WTC11 (cell line): ENCODE data around the gene CCSER1. TPM values are rescaled to one million over a fixed set of nuclear protein-coding genes. Genes with fewer than 3 reads are reported as not detected.

ENCODE experiments used
- ATAC-seq: fragments of 200-7000 bp; cut with Tn5 transposase; 2 replicates; pipeline ENCODE4 v1.10.0; 2021; ENCODE audit warnings: mild to moderate bottlenecking, moderate library complexity
- CTCF ChIA-PET: fragments of 300-600 bp; sonication (Branson Sonifier 250); formaldehyde crosslinking; loops from one replicate; lab custom pipeline; 2021; ENCODE audit warnings: antibody characterized with exemption; lab: Charles Lee
- POLR2A ChIA-PET: fragments of 350-600 bp; sonication (Branson Sonifier 250); formaldehyde crosslinking; loops from one replicate; lab custom pipeline; 2021; ENCODE audit warnings: antibody characterized with exemption; lab: Charles Lee
- DNase-seq: peaks from one replicate; pipeline ENCODE4 v3.0.0; 2021; ENCODE audit warnings: low spot score
- H3K27ac Mint-ChIP-seq: 2 replicates; pipeline ENCODE4 v1.8.0; 2021; ENCODE audit warnings: mixed read lengths
- H3K27me3 Mint-ChIP-seq: 2 replicates; pipeline ENCODE4 v1.8.0; 2021; ENCODE audit warnings: low read depth, mild to moderate bottlenecking, moderate library complexity, mixed read lengths
- H3K36me3 Mint-ChIP-seq: 2 replicates; pipeline ENCODE4 v1.8.0; 2021; ENCODE audit warnings: mixed read lengths
- H3K4me1 Mint-ChIP-seq: 2 replicates; pipeline ENCODE4 v1.8.0; 2022; ENCODE audit warnings: mixed read lengths
- H3K4me3 Mint-ChIP-seq: 2 replicates; pipeline ENCODE4 v1.8.0; 2021; ENCODE audit warnings: mild to moderate bottlenecking, moderate library complexity, mixed read lengths
- H3K9me3 Mint-ChIP-seq: 2 replicates; pipeline ENCODE4 v1.8.0; 2021; ENCODE audit warnings: mixed read lengths
- CREM ChIP-seq: sonication (generic); formaldehyde crosslinking; IDR thresholded peaks from 2 replicates; pipeline ENCODE4 v1.8.1; 2022; ENCODE audit warnings: mild to moderate bottlenecking, missing genetic modification reagents, moderate library complexity
- FOXK1 ChIP-seq: sonication (generic); formaldehyde crosslinking; IDR thresholded peaks from 2 replicates; pipeline ENCODE4 v1.8.0; 2022; ENCODE audit warnings: mild to moderate bottlenecking, moderate library complexity, missing genetic modification reagents
- GABPB1 ChIP-seq: sonication (generic); formaldehyde crosslinking; IDR thresholded peaks from 2 replicates; pipeline ENCODE4 v1.8.1; 2023; ENCODE audit warnings: mild to moderate bottlenecking, missing genetic modification reagents
- GTF2I ChIP-seq: fragments of 250-450 bp; sonication (Bioruptor Pico); conservative IDR thresholded peaks from 2 replicates; pipeline ENCODE4 v1.4.0; 2021; ENCODE audit warnings: mild to moderate bottlenecking
- KAT7 ChIP-seq: sonication (generic); formaldehyde crosslinking; IDR thresholded peaks from 2 replicates; pipeline ENCODE4 v1.8.1; 2023; ENCODE audit warnings: missing genetic modification reagents, mild to moderate bottlenecking, borderline replicate concordance
- NFYB ChIP-seq: sonication (generic); formaldehyde crosslinking; conservative IDR thresholded peaks from 2 replicates; pipeline ENCODE4 v1.8.0; 2022; ENCODE audit warnings: low read depth, missing genetic modification reagents
- NR1H2 ChIP-seq: sonication (generic); formaldehyde crosslinking; IDR thresholded peaks from 2 replicates; pipeline ENCODE4 v1.9.0; 2021; ENCODE audit warnings: mild to moderate bottlenecking, moderate library complexity, missing genetic modification reagents
- NR3C1 ChIP-seq: sonication (generic); formaldehyde crosslinking; conservative IDR thresholded peaks from 2 replicates; pipeline ENCODE4 v1.8.1; 2023; ENCODE audit warnings: low read depth, mild to moderate bottlenecking, missing genetic modification reagents
- PRRX2 ChIP-seq: fragments of 250-450 bp; sonication (Bioruptor Pico); IDR thresholded peaks from 2 replicates; pipeline ENCODE4 v1.8.0; 2021; ENCODE audit warnings: mild to moderate bottlenecking
- RELA ChIP-seq: sonication (generic); formaldehyde crosslinking; IDR thresholded peaks from 2 replicates; pipeline ENCODE4 v1.8.1; 2022; ENCODE audit warnings: missing genetic modification reagents, mild to moderate bottlenecking, borderline replicate concordance
- SMAD4 ChIP-seq: sonication (generic); formaldehyde crosslinking; IDR thresholded peaks from 2 replicates; pipeline ENCODE4 v1.8.0; 2022; ENCODE audit warnings: mild to moderate bottlenecking, missing genetic modification reagents
- TCF7 ChIP-seq: sonication (generic); formaldehyde crosslinking; IDR thresholded peaks from 2 replicates; pipeline ENCODE4 v1.8.0; 2022; ENCODE audit warnings: mild to moderate bottlenecking, low read depth, missing genetic modification reagents, moderate library complexity
- ZBTB21 ChIP-seq: sonication (generic); formaldehyde crosslinking; IDR thresholded peaks from 2 replicates; pipeline ENCODE4 v1.8.1; 2023; ENCODE audit warnings: mild to moderate bottlenecking, missing genetic modification reagents, borderline replicate concordance
- ZNF263 ChIP-seq: sonication (generic); formaldehyde crosslinking; IDR thresholded peaks from 2 replicates; pipeline ENCODE4 v1.8.1; 2022; ENCODE audit warnings: low read depth, mild to moderate bottlenecking, moderate library complexity, missing genetic modification reagents
- total RNA-seq: library from RNA; stranded (reverse); gene quantifications from 3 replicates; pipeline ENCODE4 v1.2.3, GENCODE V29; 2021
- TF ChIP-seq, protein P1 (sequence below): fragments of 250-450 bp; sonication (Bioruptor Pico); IDR thresholded peaks from 2 replicates; pipeline ENCODE4 v1.9.0; 2021; ENCODE audit warnings: mild to moderate bottlenecking, borderline replicate concordance
- TF ChIP-seq, protein P2 (sequence below): sonication (generic); formaldehyde crosslinking; IDR thresholded peaks from 2 replicates; pipeline ENCODE4 v1.8.1; 2022; ENCODE audit warnings: low read depth, mild to moderate bottlenecking, moderate library complexity, missing genetic modification reagents, borderline replicate concordance
- TF ChIP-seq, protein P3 (sequence below): sonication (generic); formaldehyde crosslinking; IDR thresholded peaks from 2 replicates; pipeline ENCODE4 v1.8.0; 2023; ENCODE audit warnings: mild to moderate bottlenecking, missing genetic modification reagents
- TF ChIP-seq, protein P4 (sequence below): sonication (generic); formaldehyde crosslinking; IDR thresholded peaks from 2 replicates; pipeline ENCODE4 v1.8.0; 2022; ENCODE audit warnings: mild to moderate bottlenecking, missing genetic modification reagents
- TF ChIP-seq, protein P5 (sequence below): sonication (generic); formaldehyde crosslinking; conservative IDR thresholded peaks from 2 replicates; pipeline ENCODE4 v1.8.1; 2022; ENCODE audit warnings: mild to moderate bottlenecking, missing genetic modification reagents

CCSER1 gene
- total RNA-seq, 1 experiment from 2014 or later: 0.87 TPM

DNA sequence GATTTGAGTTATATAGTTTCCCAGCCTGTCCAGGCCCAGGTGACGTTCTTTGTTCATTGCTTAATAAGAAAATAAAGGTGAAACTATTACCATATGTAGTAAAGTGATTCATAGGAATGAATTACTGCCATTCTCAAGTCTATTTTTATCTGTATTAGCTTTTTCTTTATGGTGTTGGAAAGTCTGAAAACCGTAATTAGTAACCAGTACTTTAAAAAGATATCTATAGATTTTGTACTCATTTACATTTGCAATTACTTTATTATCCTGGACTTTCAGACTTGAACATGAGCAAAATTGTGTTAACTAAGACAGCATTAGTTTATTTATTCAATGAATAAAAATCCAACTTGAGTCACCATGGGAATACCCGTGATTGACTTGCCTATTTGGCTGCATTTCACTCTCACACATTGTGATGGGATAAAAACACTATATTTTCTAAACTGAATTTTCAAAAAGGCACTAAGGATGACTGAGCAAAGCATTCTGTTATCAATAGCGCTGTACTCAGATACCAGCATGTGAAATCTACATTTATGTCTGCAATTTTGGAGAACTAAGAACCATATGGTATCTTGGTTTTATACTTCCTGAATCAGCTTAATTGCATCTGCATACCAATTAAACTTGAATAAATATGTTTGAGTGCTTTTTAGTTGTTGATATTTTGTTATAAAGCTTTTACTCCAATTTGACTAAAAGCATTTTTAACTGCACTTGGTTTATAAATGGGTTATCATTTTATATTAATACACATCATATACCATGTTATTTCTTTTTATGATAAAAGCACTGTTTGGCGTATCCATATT is 154.6 kb downstream of the CCSER1 start:
- no peaks in the 10 kb centered on the region for H3K36me3 Mint-ChIP-seq
- no peak for DNase-seq
- no peak overlapping the region for H3K27ac Mint-ChIP-seq
- no peaks in the 10 kb centered on the region for H3K9me3 Mint-ChIP-seq
- peaks cover 7% of the 10 kb centered on the region for H3K4me1 Mint-ChIP-seq
- ChIA-PET POLR2A (no interaction called here), CTCF (no interaction called here)
- H3K27me3 Mint-ChIP-seq: peaks cover 41% of the 10 kb centered on the region
- no peak overlapping the region for H3K4me3 Mint-ChIP-seq
- TF ChIP-seq, protein P1, sequence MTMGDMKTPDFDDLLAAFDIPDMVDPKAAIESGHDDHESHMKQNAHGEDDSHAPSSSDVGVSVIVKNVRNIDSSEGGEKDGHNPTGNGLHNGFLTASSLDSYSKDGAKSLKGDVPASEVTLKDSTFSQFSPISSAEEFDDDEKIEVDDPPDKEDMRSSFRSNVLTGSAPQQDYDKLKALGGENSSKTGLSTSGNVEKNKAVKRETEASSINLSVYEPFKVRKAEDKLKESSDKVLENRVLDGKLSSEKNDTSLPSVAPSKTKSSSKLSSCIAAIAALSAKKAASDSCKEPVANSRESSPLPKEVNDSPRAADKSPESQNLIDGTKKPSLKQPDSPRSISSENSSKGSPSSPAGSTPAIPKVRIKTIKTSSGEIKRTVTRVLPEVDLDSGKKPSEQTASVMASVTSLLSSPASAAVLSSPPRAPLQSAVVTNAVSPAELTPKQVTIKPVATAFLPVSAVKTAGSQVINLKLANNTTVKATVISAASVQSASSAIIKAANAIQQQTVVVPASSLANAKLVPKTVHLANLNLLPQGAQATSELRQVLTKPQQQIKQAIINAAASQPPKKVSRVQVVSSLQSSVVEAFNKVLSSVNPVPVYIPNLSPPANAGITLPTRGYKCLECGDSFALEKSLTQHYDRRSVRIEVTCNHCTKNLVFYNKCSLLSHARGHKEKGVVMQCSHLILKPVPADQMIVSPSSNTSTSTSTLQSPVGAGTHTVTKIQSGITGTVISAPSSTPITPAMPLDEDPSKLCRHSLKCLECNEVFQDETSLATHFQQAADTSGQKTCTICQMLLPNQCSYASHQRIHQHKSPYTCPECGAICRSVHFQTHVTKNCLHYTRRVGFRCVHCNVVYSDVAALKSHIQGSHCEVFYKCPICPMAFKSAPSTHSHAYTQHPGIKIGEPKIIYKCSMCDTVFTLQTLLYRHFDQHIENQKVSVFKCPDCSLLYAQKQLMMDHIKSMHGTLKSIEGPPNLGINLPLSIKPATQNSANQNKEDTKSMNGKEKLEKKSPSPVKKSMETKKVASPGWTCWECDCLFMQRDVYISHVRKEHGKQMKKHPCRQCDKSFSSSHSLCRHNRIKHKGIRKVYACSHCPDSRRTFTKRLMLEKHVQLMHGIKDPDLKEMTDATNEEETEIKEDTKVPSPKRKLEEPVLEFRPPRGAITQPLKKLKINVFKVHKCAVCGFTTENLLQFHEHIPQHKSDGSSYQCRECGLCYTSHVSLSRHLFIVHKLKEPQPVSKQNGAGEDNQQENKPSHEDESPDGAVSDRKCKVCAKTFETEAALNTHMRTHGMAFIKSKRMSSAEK: no peak
- no peak for ATAC-seq

DNA sequence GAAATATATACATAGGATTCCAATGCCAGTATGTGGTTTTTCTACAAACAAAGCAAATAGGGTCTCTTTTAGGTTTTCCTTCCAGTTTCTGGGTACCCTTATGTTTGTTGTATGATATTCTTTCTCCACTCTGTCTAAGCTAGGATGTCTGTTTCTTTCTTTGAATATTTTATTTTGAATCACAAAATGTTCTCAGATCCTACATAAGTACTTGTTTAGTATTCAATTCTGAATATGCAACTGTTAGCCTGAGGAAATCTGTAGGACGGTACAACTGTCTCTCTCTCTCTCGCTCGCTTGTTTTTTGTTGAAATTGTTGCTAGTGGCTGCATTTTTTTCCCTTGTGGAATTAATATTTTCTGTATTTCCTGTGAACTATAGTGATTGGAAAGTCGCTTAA is 163.2 kb downstream of the CCSER1 start:
- POLR2A ChIA-PET: no interaction called here
- DNase-seq (no peak), ATAC-seq (no peak)
- Mint-ChIP-seq H3K27ac (no peak overlapping the region), H3K27me3 (no peaks in the 10 kb centered on the region), H3K4me3 (no peak overlapping the region), H3K4me1 (no peaks in the 10 kb centered on the region), H3K36me3 (no peaks in the 10 kb centered on the region), H3K9me3 (no peaks in the 10 kb centered on the region)
- CTCF ChIA-PET: no interaction called here
- no peak for TF ChIP-seq PRRX2 (CRISPR knock-in tag)
- TF ChIP-seq, protein P2, sequence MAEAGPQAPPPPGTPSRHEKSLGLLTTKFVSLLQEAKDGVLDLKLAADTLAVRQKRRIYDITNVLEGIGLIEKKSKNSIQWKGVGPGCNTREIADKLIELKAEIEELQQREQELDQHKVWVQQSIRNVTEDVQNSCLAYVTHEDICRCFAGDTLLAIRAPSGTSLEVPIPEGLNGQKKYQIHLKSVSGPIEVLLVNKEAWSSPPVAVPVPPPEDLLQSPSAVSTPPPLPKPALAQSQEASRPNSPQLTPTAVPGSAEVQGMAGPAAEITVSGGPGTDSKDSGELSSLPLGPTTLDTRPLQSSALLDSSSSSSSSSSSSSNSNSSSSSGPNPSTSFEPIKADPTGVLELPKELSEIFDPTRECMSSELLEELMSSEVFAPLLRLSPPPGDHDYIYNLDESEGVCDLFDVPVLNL (CRISPR knock-in tag): no peak
- no peak for TF ChIP-seq ZNF263
- no peak for TF ChIP-seq GTF2I (CRISPR knock-in tag)
- no peak for TF ChIP-seq FOXK1 (CRISPR knock-in tag)
- no peak for TF ChIP-seq CREM (CRISPR knock-in tag)
- no peak for TF ChIP-seq TCF7 (CRISPR knock-in tag)
- TF ChIP-seq RELA: no peak
- TF ChIP-seq, protein P3, sequence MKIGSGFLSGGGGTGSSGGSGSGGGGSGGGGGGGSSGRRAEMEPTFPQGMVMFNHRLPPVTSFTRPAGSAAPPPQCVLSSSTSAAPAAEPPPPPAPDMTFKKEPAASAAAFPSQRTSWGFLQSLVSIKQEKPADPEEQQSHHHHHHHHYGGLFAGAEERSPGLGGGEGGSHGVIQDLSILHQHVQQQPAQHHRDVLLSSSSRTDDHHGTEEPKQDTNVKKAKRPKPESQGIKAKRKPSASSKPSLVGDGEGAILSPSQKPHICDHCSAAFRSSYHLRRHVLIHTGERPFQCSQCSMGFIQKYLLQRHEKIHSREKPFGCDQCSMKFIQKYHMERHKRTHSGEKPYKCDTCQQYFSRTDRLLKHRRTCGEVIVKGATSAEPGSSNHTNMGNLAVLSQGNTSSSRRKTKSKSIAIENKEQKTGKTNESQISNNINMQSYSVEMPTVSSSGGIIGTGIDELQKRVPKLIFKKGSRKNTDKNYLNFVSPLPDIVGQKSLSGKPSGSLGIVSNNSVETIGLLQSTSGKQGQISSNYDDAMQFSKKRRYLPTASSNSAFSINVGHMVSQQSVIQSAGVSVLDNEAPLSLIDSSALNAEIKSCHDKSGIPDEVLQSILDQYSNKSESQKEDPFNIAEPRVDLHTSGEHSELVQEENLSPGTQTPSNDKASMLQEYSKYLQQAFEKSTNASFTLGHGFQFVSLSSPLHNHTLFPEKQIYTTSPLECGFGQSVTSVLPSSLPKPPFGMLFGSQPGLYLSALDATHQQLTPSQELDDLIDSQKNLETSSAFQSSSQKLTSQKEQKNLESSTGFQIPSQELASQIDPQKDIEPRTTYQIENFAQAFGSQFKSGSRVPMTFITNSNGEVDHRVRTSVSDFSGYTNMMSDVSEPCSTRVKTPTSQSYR (CRISPR knock-in tag): no peak
- TF ChIP-seq, protein P4, sequence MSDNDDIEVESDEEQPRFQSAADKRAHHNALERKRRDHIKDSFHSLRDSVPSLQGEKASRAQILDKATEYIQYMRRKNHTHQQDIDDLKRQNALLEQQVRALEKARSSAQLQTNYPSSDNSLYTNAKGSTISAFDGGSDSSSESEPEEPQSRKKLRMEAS (CRISPR knock-in tag): no peak
- TF ChIP-seq SMAD4: no peak
- TF ChIP-seq NR3C1 (CRISPR knock-in tag): no peak
- TF ChIP-seq ZBTB21 (CRISPR knock-in tag): no peak
- no peak for TF ChIP-seq NFYB (CRISPR knock-in tag)
- TF ChIP-seq NR1H2: no peak
- TF ChIP-seq, protein P5, sequence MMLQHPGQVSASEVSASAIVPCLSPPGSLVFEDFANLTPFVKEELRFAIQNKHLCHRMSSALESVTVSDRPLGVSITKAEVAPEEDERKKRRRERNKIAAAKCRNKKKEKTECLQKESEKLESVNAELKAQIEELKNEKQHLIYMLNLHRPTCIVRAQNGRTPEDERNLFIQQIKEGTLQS (CRISPR knock-in tag): no peak
- TF ChIP-seq KAT7: no peak
- TF ChIP-seq GABPB1 (CRISPR knock-in tag): no peak
